Measurements from ENCODE around the gene MYRF. TPM values are rescaled to one million over a fixed set of nuclear protein-coding genes. Genes with fewer than 3 reads are reported as not detected.

The MYRF gene
- total and polyA plus RNA-seq, 4 donors, result 11.9 to 41.2 (median 25.2) TPM

DNA sequence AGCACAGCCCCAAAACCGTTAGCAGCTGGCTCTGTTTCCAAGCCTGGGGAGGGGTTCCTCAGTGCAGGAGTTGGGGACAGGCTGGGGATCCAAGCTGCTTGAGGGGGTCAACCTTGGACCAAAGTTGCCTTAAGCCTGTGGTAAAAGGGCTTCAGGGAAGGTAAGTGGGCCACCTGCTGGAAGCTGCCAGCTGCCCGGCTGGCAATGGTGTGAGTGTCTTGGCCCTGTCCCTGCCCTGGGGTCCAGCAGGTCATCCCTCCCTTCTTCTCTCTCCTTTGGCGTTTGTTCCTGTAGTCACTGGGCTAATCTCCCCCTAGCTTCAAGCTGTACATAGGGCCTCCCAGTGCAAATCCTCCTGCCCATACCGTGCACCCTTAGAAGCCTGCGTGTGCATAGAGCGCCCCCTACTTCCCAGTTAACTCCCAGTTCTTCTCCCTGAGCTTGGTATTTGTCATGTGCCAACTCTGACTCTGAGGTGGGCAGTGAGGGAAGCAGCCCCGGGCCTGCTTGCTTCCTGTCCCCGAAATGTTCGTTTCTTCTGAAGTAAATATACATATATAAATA, 35.6 kb downstream of the MYRF start:
- TF ChIP-seq CTCF (IDR thresholded peaks at IDR 0.05; ENCODE audit: control extremely low read depth, extremely low read depth), result no peak
- Histone ChIP-seq H3K4me1 (ENCODE audit: control insufficient read depth in 5 of 5, insufficient read depth in 5 of 5, low read length in 5 of 5) (peaks cover 0 to 7% (median 0%) of the 10 kb centered on the region in 5 donors), H3K27ac (ENCODE audit: low read depth in 1 of 2, low read length in 1 of 2) (no peak overlapping the region), H3K27me3 (ENCODE audit: control insufficient read depth in 3 of 3, insufficient read depth in 3 of 3, low read length in 2 of 3) (no peaks in the 10 kb centered on the region), H3K9ac (ENCODE audit: insufficient read depth in 1 of 2, low read length in 2 of 2) (no peak overlapping the region), H3K4me3 (no peak overlapping the region), H3K9me3 (ENCODE audit: control insufficient read depth in 4 of 4, insufficient read depth in 3 of 4, low read length in 3 of 4) (no peaks in the 10 kb centered on the region), H3K36me3 (ENCODE audit: control insufficient read depth in 4 of 4, insufficient read depth in 4 of 4, low read length in 4 of 4) (peaks cover 6 to 60% (median 33%) of the 10 kb centered on the region in 4 donors)
- WGBS, 2 donors, result 59 to 60% methylated on average over 9 of the region's 9 CpGs
- ATAC-seq (ENCODE audit: insufficient read depth, low FRiP score) (no peak), DNase-seq (peak; percentile 43 to 57 (median 53))

- H3K9me3 ChIP-seq (ENCODE audit: control insufficient read depth in 4 of 4, insufficient read depth in 3 of 4, low read length in 3 of 4), result no peaks in the 10 kb centered on the region
- peak overlapping the region; percentile 94 to 97 for H3K27ac ChIP-seq (ENCODE audit: low read depth in 1 of 2, low read length in 1 of 2)
- H3K27me3 ChIP-seq (ENCODE audit: control insufficient read depth in 3 of 3, insufficient read depth in 3 of 3, low read length in 2 of 3), result no peaks in the 10 kb centered on the region
- H3K9ac ChIP-seq (ENCODE audit: insufficient read depth in 1 of 2, low read length in 2 of 2), result peak overlapping the region; percentile 97 to 99
- ATAC-seq (ENCODE audit: insufficient read depth, low FRiP score) (peak; percentile 19), DNase-seq (peak; percentile 92 to 96 (median 96))
- H3K4me1 ChIP-seq (ENCODE audit: control insufficient read depth in 5 of 5, insufficient read depth in 5 of 5, low read length in 5 of 5), result peaks cover 0 to 20% (median 3%) of the 10 kb centered on the region in 5 donors
- 4 to 6% methylated on average over 14 of the region's 14 CpGs for WGBS, 2 donors
- peaks cover 6 to 41% (median 23%) of the 10 kb centered on the region in 4 donors for H3K36me3 ChIP-seq (ENCODE audit: control insufficient read depth in 4 of 4, insufficient read depth in 4 of 4, low read length in 4 of 4)
- no peak for TF ChIP-seq CTCF (IDR thresholded peaks at IDR 0.05; ENCODE audit: control extremely low read depth, extremely low read depth)
- peak overlapping the region; percentile 68 for H3K4me3 ChIP-seq
These were observed 39.4 kb downstream of the MYRF start for GRCh38 chr11:61791737-61792309.

DNA sequence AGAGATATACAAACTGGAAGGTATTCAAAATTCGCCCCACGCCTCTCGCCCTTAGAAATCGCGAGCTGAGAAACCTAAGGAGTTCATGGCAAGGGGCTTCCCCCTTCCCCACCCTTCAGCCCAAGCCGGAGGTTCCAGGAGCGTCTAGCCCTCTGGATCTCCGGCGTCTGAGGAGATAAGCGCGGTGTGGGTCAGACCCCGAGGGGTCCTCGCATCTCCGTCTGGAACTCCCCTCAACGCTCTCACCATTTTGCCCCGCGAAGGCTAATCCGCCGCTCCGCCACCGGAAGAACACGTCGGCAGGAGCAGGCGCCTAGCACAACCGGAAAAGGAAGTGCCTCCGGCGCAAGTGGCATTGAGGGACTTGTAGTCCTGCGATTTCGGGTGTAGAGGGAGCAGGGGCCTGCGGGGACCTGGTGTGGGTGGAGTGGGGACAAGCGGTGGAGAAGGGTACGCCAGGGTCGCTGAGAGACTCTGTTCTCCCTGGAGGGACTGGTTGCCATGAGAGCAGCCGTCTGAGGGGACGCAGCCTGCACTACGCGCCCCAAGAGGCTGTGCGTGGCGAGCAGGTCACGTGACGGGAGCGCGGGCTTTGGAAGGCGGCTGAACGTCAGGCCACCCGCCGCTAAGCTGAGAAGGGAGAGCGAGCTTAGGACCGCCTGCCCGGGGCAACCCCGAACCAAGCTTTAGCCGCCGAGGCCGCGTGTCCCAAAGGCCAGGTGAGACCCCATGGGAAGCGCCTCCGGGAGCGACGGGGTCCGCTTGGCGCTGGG, 40.1 kb downstream of the MYRF start, which contains the start of the genes FEN1 and TMEM258:
FEN1 (plus strand) TSS at position 602 of the 773 bp plus-strand sequence. CDS start 2,451 bp downstream, outside the sequence.
TMEM258 (minus strand) TSS at position 290 of the 773 bp plus-strand sequence; CDS start at position 249, 41 bp downstream.
- peak within 1 kb of the TSS; percentile 94 to 97 for H3K27ac ChIP-seq (ENCODE audit: low read depth in 1 of 2, low read length in 1 of 2)

More for the DNA sequence above, 40.1 kb downstream of the MYRF start, which contains the start of the genes FEN1 and TMEM258:
- 0% methylated on average over 61 of the region's 61 CpGs for WGBS, 2 donors
- no peaks in the 10 kb centered on the region for H3K27me3 ChIP-seq (ENCODE audit: control insufficient read depth in 3 of 3, insufficient read depth in 3 of 3, low read length in 2 of 3)
- peak within 1 kb of the TSS; percentile 97 to 99 for H3K9ac ChIP-seq (ENCODE audit: insufficient read depth in 1 of 2, low read length in 2 of 2)
- peaks cover 6 to 35% (median 18%) of the 10 kb centered on the region in 4 donors for H3K36me3 ChIP-seq (ENCODE audit: control insufficient read depth in 4 of 4, insufficient read depth in 4 of 4, low read length in 4 of 4)
- peak within 1 kb of the TSS; percentile 80 for H3K4me3 ChIP-seq
- no peaks in the 10 kb centered on the region for H3K9me3 ChIP-seq (ENCODE audit: control insufficient read depth in 4 of 4, insufficient read depth in 3 of 4, low read length in 3 of 4)
- no peak for TF ChIP-seq CTCF (IDR thresholded peaks at IDR 0.05; ENCODE audit: control extremely low read depth, extremely low read depth)
- peak; percentile 91 for ATAC-seq (ENCODE audit: insufficient read depth, low FRiP score)
- peak; percentile 93 to 96 (median 96) for DNase-seq
- H3K4me1 ChIP-seq (ENCODE audit: control insufficient read depth in 5 of 5, insufficient read depth in 5 of 5, low read length in 5 of 5), result peaks cover 0 to 23% (median 3%) of the 10 kb centered on the region in 5 donors
